NCI-H1092 (cell line): ENCODE data around the gene PRRC2C.
A peak's percentile ranks its signal among the peaks of the same experiment; 100 is the strongest.
"Not testable (repeated sequence)": the region's sequence is repeated elsewhere in the genome, so short reads cannot be mapped to it uniquely, and the experiment has no call there.

Experiments used
- DNase-seq: peaks from one replicate; lab custom pipeline; 2025; lab: John Stamatoyannopoulos, UW

The PRRC2C gene

GRCh38 chr1:171485375-171486047, at the start of gene PRRC2C:
TSS of gene PRRC2C (plus strand) at chr1:171485530. CDS start at chr1:171512089, 26,559 bp downstream.
- peak; percentile 99 for DNase-seq

DNA sequence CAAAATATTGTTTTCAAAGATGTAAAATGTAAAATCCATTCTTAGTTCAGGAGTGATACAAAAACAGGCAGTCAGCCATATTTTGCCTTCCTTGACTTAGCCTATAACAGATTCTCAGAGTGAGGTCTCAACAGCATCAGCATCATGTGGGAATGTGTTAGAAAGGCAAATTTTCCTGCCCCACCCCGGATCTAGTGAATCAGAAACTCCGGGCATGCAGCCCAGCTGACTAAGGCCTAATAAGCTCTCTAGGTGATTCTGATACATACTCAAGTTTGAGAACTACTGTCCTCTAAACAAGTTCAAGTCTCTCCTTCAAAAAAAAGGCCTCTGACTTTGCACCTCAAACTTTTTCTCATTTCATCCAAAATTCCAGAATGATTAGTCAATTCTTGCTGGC, 46.9 kb upstream of the PRRC2C start:
- DNase-seq, result no peak

DNA sequence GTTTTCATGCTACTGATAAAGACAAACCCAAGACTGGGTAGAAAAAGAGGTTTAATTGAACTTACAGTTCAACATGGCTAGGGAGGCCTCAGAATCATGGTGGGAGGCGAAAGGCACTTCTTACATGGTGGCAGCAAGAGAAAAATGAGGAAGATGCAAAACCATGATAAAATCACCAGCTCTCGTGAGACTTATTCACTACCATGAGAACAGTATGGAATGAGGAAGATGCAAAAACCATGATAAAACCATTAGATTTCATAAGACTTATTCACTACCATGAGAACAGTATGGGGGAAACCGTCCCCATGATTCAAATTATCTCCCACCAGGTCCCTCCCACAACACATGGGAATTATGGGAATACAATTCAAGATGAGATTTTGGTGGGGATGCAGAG, 45.1 kb upstream of the PRRC2C start:
- not testable (repeated sequence) for DNase-seq

DNA sequence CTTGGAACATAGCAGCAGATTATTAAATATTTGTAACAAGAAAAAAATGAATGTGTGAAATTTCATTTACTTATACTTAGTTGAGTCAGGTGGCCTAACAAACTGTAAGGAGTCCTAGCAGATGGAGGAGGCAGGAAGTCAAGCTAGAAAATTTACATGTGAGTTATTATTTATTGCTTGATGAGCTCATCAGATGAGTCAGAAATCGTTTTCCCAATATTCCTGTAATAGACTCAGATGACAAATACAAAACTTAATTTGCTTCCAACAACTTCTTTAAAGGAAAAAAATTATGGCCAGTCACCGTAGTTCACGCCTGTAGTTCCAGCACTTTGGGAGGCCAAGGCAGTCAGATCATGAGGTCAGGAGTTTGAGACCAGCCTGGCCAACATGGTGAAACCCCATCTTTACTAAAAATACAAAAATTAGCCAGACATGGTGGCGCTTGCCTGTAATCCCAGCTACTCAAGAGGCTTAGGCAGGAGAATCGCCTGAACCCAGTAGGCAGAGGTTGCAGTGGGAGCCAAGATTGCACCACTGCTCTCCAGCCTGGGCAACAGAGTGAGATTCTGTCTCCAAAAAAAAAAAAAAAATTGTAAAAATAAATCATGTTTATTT, 43.9 kb upstream of the PRRC2C start:
- not testable (repeated sequence) for DNase-seq

- no peak for DNase-seq
Measured at GRCh38 chr1:171446386-171446785, 38.9 kb upstream of the PRRC2C start.

DNA sequence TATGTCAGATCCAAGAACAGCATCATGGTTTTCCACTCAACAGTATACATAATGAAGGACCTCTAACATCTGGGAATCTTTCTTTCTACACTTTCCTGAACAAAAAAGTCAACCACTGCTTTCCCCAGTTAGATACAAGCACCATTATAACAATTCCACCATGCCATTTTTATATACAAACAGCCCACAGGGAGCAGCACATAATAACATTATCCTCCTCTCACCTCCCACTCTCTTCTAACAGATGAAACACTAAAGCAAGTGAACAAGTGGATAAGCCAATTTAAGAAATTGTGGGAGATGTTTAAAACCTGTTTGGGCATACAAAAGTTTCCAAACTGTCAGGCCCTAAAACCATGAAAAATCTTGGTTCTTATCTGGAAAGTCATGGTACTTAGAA, 29.4 kb upstream of the PRRC2C start:
- no peak for DNase-seq

DNA sequence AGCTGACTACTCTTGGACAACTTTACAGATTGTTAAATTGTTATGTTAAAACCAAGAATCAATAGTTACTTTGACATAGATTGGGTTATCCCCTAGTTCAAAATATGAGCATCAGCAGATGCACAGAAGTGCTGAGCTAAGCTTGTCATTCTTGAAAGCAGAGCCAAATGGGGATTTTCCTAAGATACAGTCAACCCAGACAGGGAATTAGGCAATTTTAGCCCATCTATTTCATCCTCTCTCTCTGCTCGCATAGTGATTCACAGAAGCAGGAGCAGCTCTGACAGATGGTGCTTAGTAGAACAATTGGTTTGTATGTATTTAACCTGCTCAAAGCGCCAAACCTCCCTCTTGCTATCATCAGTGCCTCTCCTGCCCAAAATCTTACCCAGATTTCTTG, 27.9 kb upstream of the PRRC2C start:
- DNase-seq, result no peak

DNA sequence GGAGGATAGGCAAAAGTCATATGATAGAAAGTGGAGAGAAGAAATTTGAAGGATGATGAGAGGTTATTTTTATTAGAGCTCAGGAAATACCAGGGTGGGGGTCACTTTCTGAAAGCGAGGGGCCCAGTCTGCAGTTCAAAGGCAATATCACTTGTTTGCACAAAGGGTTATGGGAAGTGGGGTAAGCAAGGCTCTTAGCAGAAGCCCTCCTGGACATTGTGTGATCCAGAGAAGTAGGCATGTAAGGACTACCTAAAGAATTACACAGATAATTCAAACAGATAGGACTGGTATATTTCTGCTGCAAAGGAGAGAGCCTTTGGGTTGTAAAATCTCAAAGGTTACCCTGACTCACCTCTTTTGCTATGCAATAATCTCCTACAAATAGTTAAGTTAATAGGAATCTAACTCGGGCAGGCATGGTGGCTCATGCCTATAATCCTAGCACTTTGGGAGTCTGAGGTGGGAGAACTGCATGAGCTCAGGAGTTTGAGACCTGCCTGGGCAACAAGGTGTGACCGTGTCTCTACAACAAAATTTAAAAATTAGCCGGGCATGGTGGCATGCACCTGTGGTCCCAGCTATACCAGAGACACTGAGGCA, 25.2 kb upstream of the PRRC2C start:
- DNase-seq, result no peak

GRCh38 chr1:171467626-171468025, 17.7 kb upstream of the PRRC2C start:
- DNase-seq, result no peak

DNA sequence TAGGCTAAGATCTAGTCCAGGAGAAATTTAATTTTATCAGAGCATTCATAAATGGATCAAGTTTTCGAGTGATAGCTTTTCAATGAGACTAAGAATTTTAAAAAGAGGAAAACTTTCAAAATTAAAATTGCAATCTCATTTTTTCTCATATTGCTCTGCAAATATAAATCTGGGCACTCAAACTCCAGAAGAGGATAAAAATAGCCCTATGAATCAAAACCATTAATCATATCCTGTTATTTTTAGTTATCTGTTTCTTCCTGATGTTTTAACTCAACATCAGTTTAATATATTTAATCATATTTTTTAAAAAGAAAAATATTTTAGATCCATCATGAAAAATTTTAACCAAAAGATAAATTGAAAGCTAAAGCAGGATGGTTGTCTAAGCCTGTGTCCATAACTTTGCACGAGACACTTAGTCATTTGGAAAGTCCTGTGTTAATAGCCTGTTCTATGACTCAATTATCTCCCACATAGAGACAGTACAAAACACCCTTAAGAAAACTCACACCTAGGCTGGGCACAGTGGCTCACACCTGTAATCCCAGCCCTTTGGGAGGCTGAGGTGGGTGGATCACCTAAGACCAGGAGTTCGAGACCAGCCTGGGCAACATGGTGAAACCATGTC, 17.1 kb upstream of the PRRC2C start:
- DNase-seq, result no peak

DNA sequence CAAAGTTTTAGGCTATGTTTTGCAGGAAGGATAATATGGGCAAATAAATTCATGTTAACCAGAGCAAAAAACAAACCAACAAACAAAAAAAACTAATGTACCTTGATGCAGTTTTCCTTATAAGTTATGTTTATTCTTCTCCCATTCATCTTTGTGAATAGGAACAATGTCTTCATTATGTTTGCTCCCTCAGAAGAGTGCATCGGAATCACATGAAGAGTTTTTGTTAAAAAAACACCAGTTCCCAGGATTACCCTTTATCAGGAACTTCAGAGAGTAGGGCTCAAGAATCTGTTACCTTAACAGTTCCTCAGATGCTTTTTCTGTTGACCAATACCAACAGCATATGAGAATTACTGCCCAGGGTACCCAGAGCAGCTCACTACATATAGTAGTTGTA, 14.6 kb upstream of the PRRC2C start:
- DNase-seq, result no peak

GRCh38 chr1:171472183-171472647, 13.1 kb upstream of the PRRC2C start:
- no peak for DNase-seq

- DNase-seq, result no peak
Measured at GRCh38 chr1:171476829-171477228, 8.5 kb upstream of the PRRC2C start.

GRCh38 chr1:171477804-171478203, 7.5 kb upstream of the PRRC2C start:
- no peak for DNase-seq

GRCh38 chr1:171480035-171480434, 5.3 kb upstream of the PRRC2C start:
- DNase-seq, result no peak

- no peak for DNase-seq
Measured at GRCh38 chr1:171484760-171485374, 463 bp upstream of the PRRC2C start.

DNA sequence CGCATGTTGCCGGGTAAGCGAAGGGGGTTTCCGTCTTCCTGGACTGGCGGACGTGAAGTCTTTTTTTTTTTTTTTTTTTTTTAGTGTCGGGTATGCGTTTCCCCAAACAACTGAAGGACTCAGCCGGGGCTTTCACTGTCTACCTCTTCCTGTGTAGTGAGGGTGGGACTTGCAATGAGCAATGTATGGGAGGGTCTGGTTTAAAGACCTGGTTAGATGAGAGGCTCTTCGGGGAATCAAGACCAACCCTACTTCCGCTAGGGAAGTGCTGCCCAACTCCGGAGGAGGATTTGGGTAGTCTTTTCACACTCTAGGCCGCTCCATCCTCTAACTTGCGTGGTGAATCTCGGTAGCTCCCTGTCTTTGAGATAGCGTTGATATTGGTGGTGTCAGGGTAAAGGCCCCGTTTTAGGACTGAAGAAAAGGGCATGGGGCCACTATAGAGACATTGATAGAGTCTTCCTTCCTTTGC, 754 bp downstream of the PRRC2C start:
- DNase-seq, result no peak

DNA sequence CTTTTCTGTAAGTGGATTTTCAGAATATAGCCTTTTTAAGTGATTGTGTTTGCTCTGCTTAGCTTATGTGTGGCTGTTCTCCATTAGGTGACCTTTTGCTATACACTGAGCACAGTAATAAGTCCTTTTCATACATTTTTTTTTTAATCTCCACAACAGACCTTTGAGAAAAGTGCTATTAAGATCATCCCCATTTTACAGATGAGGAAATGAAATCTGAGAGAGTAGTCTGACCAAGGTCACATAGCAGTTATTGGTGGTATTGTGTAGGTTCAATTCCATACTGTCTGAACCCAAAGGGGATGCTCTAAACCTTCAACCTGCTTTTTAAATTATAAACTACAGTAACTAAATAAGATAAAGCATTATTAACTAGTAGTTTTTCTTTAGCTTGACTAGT, 1.7 kb downstream of the PRRC2C start:
- no peak for DNase-seq

- no peak for DNase-seq
Measured at GRCh38 chr1:171488190-171488929, 3.0 kb downstream of the PRRC2C start.

DNA sequence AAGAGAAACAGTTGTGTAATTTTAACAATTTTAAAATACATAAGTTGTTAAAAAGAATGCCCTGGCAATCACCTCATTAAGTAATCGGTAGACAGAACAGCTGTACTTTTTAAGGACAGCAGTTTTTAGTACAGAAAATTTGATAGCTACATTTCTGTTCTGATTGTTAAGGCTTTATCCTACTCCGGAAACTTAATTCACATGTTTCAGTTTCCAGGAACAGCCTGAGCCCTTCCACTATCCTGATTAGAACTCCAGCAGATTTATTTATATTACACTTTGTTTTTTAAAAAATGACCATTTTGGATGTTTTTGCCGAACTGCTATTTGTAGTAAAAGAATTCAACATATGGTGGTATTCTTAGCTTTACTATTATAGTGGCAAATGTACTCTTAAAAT, 8.7 kb downstream of the PRRC2C start:
- DNase-seq, result no peak

GRCh38 chr1:171495444-171495843, 10.1 kb downstream of the PRRC2C start:
- DNase-seq, result no peak

DNA sequence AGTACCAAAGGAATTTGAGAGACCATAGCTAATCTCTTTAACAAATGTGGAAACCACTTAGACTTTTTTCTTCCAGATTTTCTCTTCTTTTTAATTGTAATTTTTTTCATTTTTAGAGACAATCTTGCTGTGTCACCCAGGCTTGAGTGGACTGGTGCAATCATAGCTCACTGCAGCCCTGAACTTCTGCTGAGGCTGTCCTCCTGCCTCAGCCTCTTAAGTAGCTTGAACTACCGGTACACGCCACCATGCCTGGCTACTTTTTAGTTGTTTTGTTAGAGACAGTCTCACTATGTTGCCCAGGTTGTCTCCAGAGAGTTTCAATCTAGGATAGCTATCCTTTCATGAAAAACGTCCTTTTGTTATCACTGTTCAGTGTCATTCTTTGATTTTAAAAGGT, 15.0 kb downstream of the PRRC2C start:
- DNase-seq, result no peak
